Retinal pigment epithelial cell (primary cell): ENCODE data around the gene DACH1.

Experiments
- DNase-seq: peaks from one replicate; pipeline ENCODE4 v3.0.0-alpha.2; 2010; ENCODE audit warnings: low read depth
- H3K4me3 ChIP-seq: 2 replicates; pipeline ENCODE4 v1.5.1; 2011; ENCODE audit warnings: mild to moderate bottlenecking, low read length, control low read depth, moderate library complexity
- CTCF ChIP-seq: conservative IDR thresholded peaks from 2 replicates; pipeline ENCODE4 v1.5.1; 2011; ENCODE audit warnings: low read depth, low read length, control low read depth, inconsistent platforms

Gene DACH1

GRCh38 chr13:71430681-71431080, 436.3 kb downstream of the DACH1 start:
- H3K4me3 ChIP-seq = no peak overlapping the region
- no peak for TF ChIP-seq CTCF

GRCh38 chr13:71417205-71417604, 449.8 kb downstream of the DACH1 start:
- H3K4me3 ChIP-seq = no peak overlapping the region
- peak; percentile 62 for DNase-seq
- no peak for TF ChIP-seq CTCF

More at GRCh38 chr13:71430681-71431080, 436.3 kb downstream of the DACH1 start:
- no peak for DNase-seq

GRCh38 chr13:71412231-71412630, 454.8 kb downstream of the DACH1 start:
- no peak overlapping the region for H3K4me3 ChIP-seq
- TF ChIP-seq CTCF = no peak
- no peak for DNase-seq

- TF ChIP-seq CTCF = no peak
- DNase-seq = no peak
- H3K4me3 ChIP-seq = no peak overlapping the region
Observed at GRCh38 chr13:71408416-71408815, 458.6 kb downstream of the DACH1 start.

- no peak for TF ChIP-seq CTCF
- no peak for DNase-seq
- H3K4me3 ChIP-seq = no peak overlapping the region
Observed at GRCh38 chr13:71399631-71400215, 467.3 kb downstream of the DACH1 start.

- no peak for TF ChIP-seq CTCF
- no peak for DNase-seq
- no peak overlapping the region for H3K4me3 ChIP-seq
Observed at GRCh38 chr13:71396149-71396548, 470.9 kb downstream of the DACH1 start.

GRCh38 chr13:71395053-71395452, 472.0 kb downstream of the DACH1 start:
- no peak for DNase-seq
- H3K4me3 ChIP-seq = no peak overlapping the region
- TF ChIP-seq CTCF = no peak
